Neural cell (in vitro differentiated cells): ENCODE data around the gene STAT6. TPM values are rescaled to one million over a fixed set of nuclear protein-coding genes. Genes with fewer than 3 reads are reported as not detected.
A peak's percentile ranks its signal among the peaks of the same experiment; 100 is the strongest.

Source experiments
- H2AFZ ChIP-seq: fragments of 200-600, 300-800 bp; sonication (generic), shearing (Covaris generic); 2 replicates; pipeline ENCODE4 v1.6.0; 2014; ENCODE audit warnings: low read depth, mild to moderate bottlenecking, antibody characterized with exemption, low read length, moderate library complexity
- H3F3A ChIP-seq: fragments of 200-600 bp; shearing (Covaris generic); 2 replicates; pipeline ENCODE4 v1.6.1; 2016; ENCODE audit warnings: mild to moderate bottlenecking, moderate library complexity, mixed read lengths, antibody characterized with exemption, low read length; ENCODE audit not compliant: insufficient read depth, poor library complexity, severe bottlenecking
- H3K27ac ChIP-seq: fragments of 200-600, 300-800 bp; sonication (generic), shearing (Covaris generic); 2 replicates; pipeline ENCODE4 v1.5.1; 2014; ENCODE audit warnings: mild to moderate bottlenecking, low read length, moderate library complexity
- H3K27me3 ChIP-seq: fragments of 300-800, 200-600 bp; sonication (generic), shearing (Covaris generic); 2 replicates; pipeline ENCODE4 v1.6.0; 2014; ENCODE audit warnings: mild to moderate bottlenecking, low read depth, low read length, moderate library complexity; ENCODE audit not compliant: insufficient read depth
- H3K36me3 ChIP-seq: fragments of 300-800, 200-600 bp; sonication (generic), shearing (Covaris generic); 2 replicates; pipeline ENCODE4 v1.5.1; 2014; ENCODE audit warnings: mild to moderate bottlenecking, antibody characterized with exemption, low read length, moderate library complexity; ENCODE audit not compliant: insufficient read depth
- H3K4me2 ChIP-seq: fragments of 300-800, 200-600 bp; sonication (generic), shearing (Covaris generic); 2 replicates; pipeline ENCODE4 v1.6.0; 2014; ENCODE audit warnings: mild to moderate bottlenecking, low read length
- H3K4me3 ChIP-seq: fragments of 300-800, 200-600 bp; sonication (generic), shearing (Covaris generic); 2 replicates; pipeline ENCODE4 v1.5.1; 2014; ENCODE audit warnings: mild to moderate bottlenecking, low read length, moderate library complexity
- H3K79me2 ChIP-seq: fragments of 200-600 bp; shearing (Covaris generic); replicated peaks from 2 replicates; pipeline ENCODE4 v1.6.0; 2014; ENCODE audit warnings: mild to moderate bottlenecking, low read length, moderate library complexity; ENCODE audit not compliant: insufficient read depth
- H3K9ac ChIP-seq: fragments of 300-800, 200-600 bp; sonication (generic), shearing (Covaris generic); 2 replicates; pipeline ENCODE4 v1.6.1; 2016; ENCODE audit warnings: mild to moderate bottlenecking, low read length, mixed read lengths
- H3K9me2 ChIP-seq: fragments of 200-600 bp; shearing (Covaris generic); 2 replicates; pipeline ENCODE4 v1.6.1; 2016; ENCODE audit warnings: mild to moderate bottlenecking, low read length, mixed read lengths; ENCODE audit not compliant: insufficient read depth
- H3K9me3 ChIP-seq: fragments of 200-600, 300-800 bp; sonication (generic), shearing (Covaris generic); 2 replicates; pipeline ENCODE4 v1.6.1; 2016; ENCODE audit warnings: mild to moderate bottlenecking, mixed run types, low read length, moderate library complexity, mixed read lengths
- H4K20me1 ChIP-seq: fragments of 200-600 bp; shearing (Covaris generic); 2 replicates; pipeline ENCODE4 v1.6.1; 2016; ENCODE audit warnings: mild to moderate bottlenecking, mixed run types; ENCODE audit not compliant: insufficient read depth
- CTCF ChIP-seq: fragments of 450-650 bp; IDR thresholded peaks from 2 replicates; pipeline ENCODE4 v1.5.1; 2014; ENCODE audit warnings: antibody characterized with exemption, mild to moderate bottlenecking, moderate library complexity; ENCODE audit not compliant: poor library complexity, severe bottlenecking
- EP300 ChIP-seq: fragments of 450-650 bp; conservative IDR thresholded peaks from 2 replicates; pipeline ENCODE4 v1.6.1; 2014; ENCODE audit warnings: antibody characterized with exemption, mild to moderate bottlenecking, moderate library complexity; ENCODE audit not compliant: poor library complexity, severe bottlenecking
- EZH2 ChIP-seq: fragments of 200-600, 300-800 bp; shearing (Covaris generic), sonication (generic); IDR thresholded peaks from 2 replicates; pipeline ENCODE4 v1.6.1; 2014; ENCODE audit warnings: antibody characterized with exemption, low read length, borderline replicate concordance, mild to moderate bottlenecking; ENCODE audit not compliant: insufficient read depth, poor library complexity, severe bottlenecking
- MXI1 ChIP-seq: fragments of 450-650 bp; conservative IDR thresholded peaks from 2 replicates; pipeline ENCODE4 v1.6.1; 2014; ENCODE audit warnings: antibody characterized with exemption, mild to moderate bottlenecking; ENCODE audit not compliant: poor library complexity, severe bottlenecking
- POLR2AphosphoS5 ChIP-seq: IDR thresholded peaks from 2 replicates; pipeline ENCODE4 v1.6.1; 2012
- RAD21 ChIP-seq: fragments of 450-650 bp; conservative IDR thresholded peaks from 2 replicates; pipeline ENCODE4 v1.6.1; 2014; ENCODE audit warnings: antibody characterized with exemption, mild to moderate bottlenecking, moderate library complexity
- SMC3 ChIP-seq: fragments of 450-650 bp; conservative IDR thresholded peaks from 2 replicates; pipeline ENCODE4 v1.6.1; 2014; ENCODE audit warnings: antibody characterized with exemption, mild to moderate bottlenecking, moderate library complexity; ENCODE audit not compliant: poor library complexity
- TAF1 ChIP-seq: IDR thresholded peaks from 2 replicates; pipeline ENCODE4 v1.6.1; 2012; ENCODE audit warnings: low read depth
- polyA plus RNA-seq: library from polyadenylated mRNA; depleted of rRNA; stranded (reverse); fragments of >200 nt; gene quantifications from 2 replicates; pipeline ENCODE4 v1.2.3, GENCODE V29; 2014
- TF ChIP-seq, protein P1 (sequence below): IDR thresholded peaks from 2 replicates; pipeline ENCODE4 v1.6.1; 2012; ENCODE audit warnings: borderline replicate concordance

Gene STAT6
- polyA plus RNA-seq, 1 donor from 2014 or later, result not detected

DNA sequence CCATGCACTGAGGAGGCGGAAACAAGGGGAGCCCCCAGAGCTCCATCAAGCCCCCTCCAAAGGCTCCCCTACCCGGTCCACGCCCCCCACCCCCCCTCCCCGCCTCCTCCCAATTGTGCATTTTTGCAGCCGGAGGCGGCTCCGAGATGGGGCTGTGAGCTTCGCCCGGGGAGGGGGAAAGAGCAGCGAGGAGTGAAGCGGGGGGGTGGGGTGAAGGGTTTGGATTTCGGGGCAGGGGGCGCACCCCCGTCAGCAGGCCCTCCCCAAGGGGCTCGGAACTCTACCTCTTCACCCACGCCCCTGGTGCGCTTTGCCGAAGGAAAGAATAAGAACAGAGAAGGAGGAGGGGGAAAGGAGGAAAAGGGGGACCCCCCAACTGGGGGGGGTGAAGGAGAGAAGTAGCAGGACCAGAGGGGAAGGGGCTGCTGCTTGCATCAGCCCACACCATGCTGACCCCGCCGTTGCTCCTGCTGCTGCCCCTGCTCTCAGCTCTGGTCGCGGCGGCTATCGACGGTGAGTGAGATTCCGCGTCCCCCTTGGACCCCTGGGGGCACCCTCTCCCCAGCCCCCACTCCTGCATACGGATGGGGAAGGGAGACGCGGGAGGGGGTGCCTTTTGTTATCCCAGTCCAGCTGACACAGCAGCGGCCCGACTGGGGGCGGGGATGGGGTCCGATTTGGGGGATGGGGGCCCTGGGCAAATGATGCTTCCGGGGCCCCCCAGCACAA is 17.5 kb upstream of the STAT6 start:
- peak overlapping the region; percentile 96 for H3K9ac ChIP-seq

GRCh38 chr12:57127726-57128518 is 16.8 kb upstream of the STAT6 start, which contains the start of gene LRP1:
LRP1 (plus strand) TSS chr12:57128483; CDS start chr12:57128965, 482 bp downstream.
- no peaks in the 10 kb centered on the region for H3K27me3 ChIP-seq
- TF ChIP-seq POLR2AphosphoS5 (peak; percentile 81), EZH2 (no peak), SMC3 (no peak), TAF1 (peak; percentile 73), EP300 (no peak)
- peaks cover 39% of the 10 kb centered on the region for H3K79me2 ChIP-seq
- no peaks in the 10 kb centered on the region for H3K9me2 ChIP-seq
- no peaks in the 10 kb centered on the region for H3K36me3 ChIP-seq
- peaks cover 13% of the 10 kb centered on the region for H4K20me1 ChIP-seq
- no peaks in the 10 kb centered on the region for H3F3A ChIP-seq
- peak within 1 kb of the TSS; percentile 95 for H3K4me2 ChIP-seq
- peak within 1 kb of the TSS; percentile 75 for H3K27ac ChIP-seq
- peak within 1 kb of the TSS; percentile 99 for H3K4me3 ChIP-seq
- H2AFZ ChIP-seq, result peak within 1 kb of the TSS; percentile 97
- peak within 1 kb of the TSS; percentile 96 for H3K9ac ChIP-seq
- no peaks in the 10 kb centered on the region for H3K9me3 ChIP-seq

More for the DNA sequence above, 17.5 kb upstream of the STAT6 start:
- H3K27ac ChIP-seq, result peak overlapping the region; percentile 75
- no peaks in the 10 kb centered on the region for H3F3A ChIP-seq
- peak overlapping the region; percentile 99 for H3K4me3 ChIP-seq
- H3K79me2 ChIP-seq, result peaks cover 39% of the 10 kb centered on the region
- H3K27me3 ChIP-seq, result no peaks in the 10 kb centered on the region
- H3K9me3 ChIP-seq, result no peaks in the 10 kb centered on the region
- TF ChIP-seq CTCF, result no peak
- no peak for TF ChIP-seq SMC3
- TF ChIP-seq EP300, result no peak
- TF ChIP-seq, protein P1, sequence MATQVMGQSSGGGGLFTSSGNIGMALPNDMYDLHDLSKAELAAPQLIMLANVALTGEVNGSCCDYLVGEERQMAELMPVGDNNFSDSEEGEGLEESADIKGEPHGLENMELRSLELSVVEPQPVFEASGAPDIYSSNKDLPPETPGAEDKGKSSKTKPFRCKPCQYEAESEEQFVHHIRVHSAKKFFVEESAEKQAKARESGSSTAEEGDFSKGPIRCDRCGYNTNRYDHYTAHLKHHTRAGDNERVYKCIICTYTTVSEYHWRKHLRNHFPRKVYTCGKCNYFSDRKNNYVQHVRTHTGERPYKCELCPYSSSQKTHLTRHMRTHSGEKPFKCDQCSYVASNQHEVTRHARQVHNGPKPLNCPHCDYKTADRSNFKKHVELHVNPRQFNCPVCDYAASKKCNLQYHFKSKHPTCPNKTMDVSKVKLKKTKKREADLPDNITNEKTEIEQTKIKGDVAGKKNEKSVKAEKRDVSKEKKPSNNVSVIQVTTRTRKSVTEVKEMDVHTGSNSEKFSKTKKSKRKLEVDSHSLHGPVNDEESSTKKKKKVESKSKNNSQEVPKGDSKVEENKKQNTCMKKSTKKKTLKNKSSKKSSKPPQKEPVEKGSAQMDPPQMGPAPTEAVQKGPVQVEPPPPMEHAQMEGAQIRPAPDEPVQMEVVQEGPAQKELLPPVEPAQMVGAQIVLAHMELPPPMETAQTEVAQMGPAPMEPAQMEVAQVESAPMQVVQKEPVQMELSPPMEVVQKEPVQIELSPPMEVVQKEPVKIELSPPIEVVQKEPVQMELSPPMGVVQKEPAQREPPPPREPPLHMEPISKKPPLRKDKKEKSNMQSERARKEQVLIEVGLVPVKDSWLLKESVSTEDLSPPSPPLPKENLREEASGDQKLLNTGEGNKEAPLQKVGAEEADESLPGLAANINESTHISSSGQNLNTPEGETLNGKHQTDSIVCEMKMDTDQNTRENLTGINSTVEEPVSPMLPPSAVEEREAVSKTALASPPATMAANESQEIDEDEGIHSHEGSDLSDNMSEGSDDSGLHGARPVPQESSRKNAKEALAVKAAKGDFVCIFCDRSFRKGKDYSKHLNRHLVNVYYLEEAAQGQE, result peak; percentile 29
- no peak for TF ChIP-seq RAD21
- peak; percentile 9 for TF ChIP-seq TAF1
- TF ChIP-seq EZH2, result no peak
- peak; percentile 33 for TF ChIP-seq MXI1
- TF ChIP-seq POLR2AphosphoS5, result peak; percentile 39
- H2AFZ ChIP-seq, result peak overlapping the region; percentile 49
- H3K4me2 ChIP-seq, result peak overlapping the region; percentile 95
- no peaks in the 10 kb centered on the region for H3K9me2 ChIP-seq
- H3K36me3 ChIP-seq, result no peaks in the 10 kb centered on the region
- H4K20me1 ChIP-seq, result peaks cover 14% of the 10 kb centered on the region
